K562 (cell line): ENCODE data around the gene CEP85L. TPM values are rescaled to one million over a fixed set of nuclear protein-coding genes. Genes with fewer than 3 reads are reported as not detected.

Source experiments
- ATAC-seq: fragments of 200-7000 bp; cut with Tn5 transposase; 3 replicates; pipeline ENCODE4 v1.9.1; 2020; ENCODE audit warnings: moderate library complexity
- BruUV-seq: library from RNA; stranded (reverse); fragments of 400-500 nt; replicated peaks from 2 replicates; lab custom pipeline; 2021; lab: Mats Ljungman, UMichigan
- CTCF ChIA-PET: fragments of 300-600 bp; formaldehyde crosslinking; extraction: SDS; loops from one replicate; lab custom pipeline; 2021; ENCODE audit warnings: low intra/inter-chr PET ratio; lab: Yijun Ruan, JAX
- POLR2A ChIA-PET: fragments of 300-600, 350-650 bp; sonication (Branson Sonifier 250); formaldehyde crosslinking; extraction: SDS; loops from one replicate; lab custom pipeline; 2021; ENCODE audit warnings: antibody characterized with exemption, inconsistent platforms; lab: Yijun Ruan, JAX
- DNase-seq, 4 experiments: peaks; one replicate each; pipeline versions ENCODE4 v3.0.0 to v3.0.0-alpha.2; 2011 to 2018; ENCODE audit warnings: low spot score in 3 of 4, mixed read lengths in 3 of 4; ENCODE audit errors: extremely low read depth in 1 of 4
- FAIRE-seq: peaks from 2 replicates; lab custom pipeline; 2011; peaks lifted over from hg19 to GRCh38; lab: Jason Lieb, UNC
- H2AFZ ChIP-seq: 2 replicates; pipeline ENCODE4 v1.6.0; 2011; ENCODE audit warnings: low read depth, low read length, control low read depth, inconsistent platforms
- H3K27ac ChIP-seq: fragments of 200-600 bp; 3 replicates; pipeline ENCODE4 v1.8.0; 2011; ENCODE audit warnings: low read depth, mild to moderate bottlenecking, control low read depth, inconsistent platforms, low read length, moderate library complexity, mixed read lengths; ENCODE audit errors: extremely low read depth
- H3K27me3 ChIP-seq, 2 experiments: fragments of 300-600 bp in 1 of 2; 2 replicates in 1 of 2; 3 replicates in 1 of 2; pipeline versions ENCODE4 v1.6.0 to v1.8.0; 2011; ENCODE audit warnings: inconsistent platforms in 2 of 2, low read length in 2 of 2, mild to moderate bottlenecking in 1 of 2, mixed read lengths in 1 of 2, moderate library complexity in 1 of 2; ENCODE audit not compliant: control insufficient read depth in 2 of 2, insufficient read depth in 2 of 2
- H3K36me3 ChIP-seq: fragments of 300-600 bp; 3 replicates; pipeline ENCODE4 v1.8.0; 2011; ENCODE audit warnings: mild to moderate bottlenecking, low read length, inconsistent platforms; ENCODE audit not compliant: control insufficient read depth, insufficient read depth
- H3K4me1 ChIP-seq, 2 experiments: fragments of 200-600 bp in 1 of 2; replicated peaks in 1 of 2; 2 replicates in 1 of 2; 3 replicates in 1 of 2; pipeline versions ENCODE4 v1.5.1 to v1.8.0; 2011; ENCODE audit warnings: inconsistent platforms in 2 of 2, low read length in 2 of 2, mild to moderate bottlenecking in 1 of 2, mixed read lengths in 1 of 2, moderate library complexity in 1 of 2; ENCODE audit not compliant: control insufficient read depth in 2 of 2, insufficient read depth in 2 of 2
- H3K4me2 ChIP-seq: 2 replicates; pipeline ENCODE4 v1.6.1; 2011; ENCODE audit warnings: low read length, control low read depth, inconsistent platforms, mixed read lengths; ENCODE audit not compliant: insufficient read depth
- H3K4me3 ChIP-seq: fragments of 200-600 bp; sonication (generic), shearing (Covaris generic); 2 replicates; pipeline ENCODE4 v1.5.1; 2016; ENCODE audit warnings: control low read depth, inconsistent platforms
- H3K79me2 ChIP-seq: fragments of 200-600 bp; 3 replicates; pipeline ENCODE4 v1.8.0; 2011; ENCODE audit warnings: low read length, inconsistent platforms; ENCODE audit not compliant: control insufficient read depth, insufficient read depth
- H3K9ac ChIP-seq, 2 experiments: 2 replicates each; pipeline versions ENCODE4 v1.6.0 to v1.6.1; 2011; ENCODE audit warnings: low read depth in 2 of 2, low read length in 2 of 2, control low read depth in 1 of 2, inconsistent platforms in 1 of 2, mild to moderate bottlenecking in 1 of 2, mixed read lengths in 1 of 2; ENCODE audit not compliant: insufficient read depth in 1 of 2
- H3K9me1 ChIP-seq: one replicate; pipeline ENCODE4 v1.6.0; 2011; ENCODE audit warnings: inconsistent platforms, mild to moderate bottlenecking, low read length, moderate library complexity; ENCODE audit not compliant: control insufficient read depth, insufficient read depth
- H3K9me3 ChIP-seq: replicated peaks from 2 replicates; pipeline ENCODE4 v1.5.1; 2011; ENCODE audit warnings: low read depth, low read length, inconsistent platforms; ENCODE audit not compliant: control insufficient read depth, insufficient read depth
- H4K20me1 ChIP-seq: replicated peaks from 2 replicates; pipeline ENCODE4 v1.6.1; 2011; ENCODE audit warnings: low read length, inconsistent platforms, mixed read lengths; ENCODE audit not compliant: control insufficient read depth, insufficient read depth
- C11orf30 ChIP-seq: fragments of 450-650 bp; IDR thresholded peaks from 2 replicates; pipeline ENCODE4 v1.6.1; 2016; ENCODE audit warnings: low read depth, mild to moderate bottlenecking
- CBX1 ChIP-seq: sonication (generic); IDR thresholded peaks from 2 replicates; pipeline ENCODE4 v1.6.1; 2016; ENCODE audit warnings: antibody characterized with exemption, low read depth, mild to moderate bottlenecking
- CBX3 ChIP-seq, 2 experiments: IDR thresholded peaks; 1 replicate in 1 of 2; 2 replicates in 1 of 2; pipeline ENCODE4 v1.6.1; 2012; ENCODE audit warnings: inconsistent platforms in 2 of 2, low read length in 2 of 2, borderline replicate concordance in 1 of 2, control low read depth in 1 of 2
- CBX5 ChIP-seq: IDR thresholded peaks from 2 replicates; pipeline ENCODE4 v1.6.1; 2014; ENCODE audit warnings: low read depth, borderline replicate concordance
- MAFK ChIP-seq: IDR thresholded peaks from 2 replicates; pipeline ENCODE4 v1.6.1; 2011; ENCODE audit warnings: low read length, improper control_type of control experiment
- SUPT5H ChIP-seq: fragments of 450-650 bp; IDR thresholded peaks from 2 replicates; pipeline ENCODE4 v1.6.1; 2016
- TFE3 ChIP-seq: fragments of 450-650 bp; formaldehyde crosslinking; IDR thresholded peaks from 2 replicates; pipeline ENCODE4 v1.4.0; 2020; ENCODE audit warnings: mild to moderate bottlenecking, mixed read lengths
- TRIM28 ChIP-seq: fragments of 450-650 bp; IDR thresholded peaks from 2 replicates; pipeline ENCODE4 v1.6.1; 2017
- XRCC3 ChIP-seq: fragments of 450-650 bp; IDR thresholded peaks from 2 replicates; pipeline ENCODE4 v1.6.1; 2017; ENCODE audit warnings: mild to moderate bottlenecking, moderate library complexity
- ZNF280A ChIP-seq: fragments of 450-650 bp; IDR thresholded peaks from 2 replicates; pipeline ENCODE4 v1.6.1; 2018; ENCODE audit warnings: mild to moderate bottlenecking, low read depth; ENCODE audit not compliant: partially characterized antibody
- ZNF444 ChIP-seq: fragments of 250-450 bp; sonication (Bioruptor Pico); IDR thresholded peaks from 2 replicates; pipeline ENCODE4 v1.4.0; 2020; ENCODE audit warnings: mild to moderate bottlenecking, moderate library complexity
- WGBS: fragments of 100-300 bp; shearing (Covaris generic); methylation state at CpG from one replicate; pipeline ENCODE4 v1.1.6; 2016; ENCODE audit warnings: low coverage, mixed read lengths; ENCODE audit not compliant: insufficient coverage; ENCODE audit errors: missing lambda C conversion rate; 5-methylcytosine and 5-hydroxymethylcytosine counted together
- in situ Hi-C: fragments of 300-500 bp; cut with MboI; formaldehyde crosslinking; loops from 4 replicates; pipeline ENCODE4 v1.15.0; 2018; ENCODE audit warnings: inconsistent platforms, mixed read lengths
- intact Hi-C: fragments of 100-400 bp; cut with micrococcal nuclease; formaldehyde crosslinking; loops from 2 replicates; pipeline ENCODE4 v1.14.2; 2022
- polyA plus RNA-seq, 8 experiments: library from polyadenylated mRNA; depleted of rRNA in 4 of 8; stranded (reverse) in 5 of 8; unstranded in 3 of 8; fragments of >200 nt; fragmentation: Nextera tagmentation in 2 of 8; fragmentation: Illumina TruSeq in 1 of 8; extraction: Ambion mirVana in 2 of 8; extraction: Trizol in 1 of 8; gene quantifications; 2 replicates each; pipeline versions ENCODE4 v1.2.1 to v1.2.3, GENCODE V29; 2011 to 2014; ENCODE audit warnings: inconsistent platforms in 1 of 8, missing spikeins in 1 of 8
- total RNA-seq, 7 experiments: library from RNA; depleted of rRNA in 6 of 7; stranded (reverse); fragments of >200 nt in 6 of 7; fragmentation: Illumina TruSeq in 2 of 7; extraction: Trizol in 2 of 7; gene quantifications; 2 replicates each; pipeline versions ENCODE4 v1.2.1 to v1.2.3, GENCODE V29; 2011 to 2021; ENCODE audit warnings: low replicate concordance in 1 of 7

The CEP85L gene
- total and polyA plus RNA-seq, 9 of the 15 experiments (the other 6 are each of a cell fraction or from before 2014, with no cell fraction given) = 4.5 to 15.8 (median 8.3) TPM

DNA sequence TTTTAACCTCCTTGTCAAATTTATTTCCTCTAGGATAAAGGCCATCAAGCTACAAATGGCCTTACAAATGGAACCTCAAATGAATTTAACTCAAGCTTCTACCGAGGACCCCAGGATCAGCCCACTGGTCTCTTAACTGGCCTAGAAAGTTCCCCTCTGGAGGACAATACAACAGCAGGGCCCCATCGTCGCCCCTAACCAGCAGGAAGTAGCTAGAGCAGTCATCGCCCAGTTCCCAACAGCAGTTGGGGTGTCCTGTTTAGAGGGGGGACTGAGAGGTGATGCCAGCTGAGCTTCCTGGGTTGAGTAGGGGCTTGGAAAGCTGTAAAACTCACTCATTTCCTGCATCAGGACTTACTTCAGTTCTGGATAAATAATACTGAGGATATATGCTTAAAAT, 25.6 kb downstream of the CEP85L start:
- no TSS peak for BruUV-seq
- DNase-seq = no peak

More for the DNA sequence above, 25.6 kb downstream of the CEP85L start:
- ChIA-PET CTCF (no interaction called here), POLR2A (interaction anchor here (0.9 to 1.7 kb wide), 5 partner anchors 9 to 23 kb away, joined by 3 to 6 read pairs (median 4); no protein-coding TSS in a partner anchor)
- Histone ChIP-seq H3K4me2 (no peak overlapping the region), H2AFZ (no peak overlapping the region), H3K36me3 (peaks cover 14% of the 10 kb centered on the region), H3K9ac (no peak overlapping the region), H4K20me1 (no peaks in the 10 kb centered on the region), H3K9me1 (no peaks in the 10 kb centered on the region), H3K4me3 (no peak overlapping the region), H3K27me3 (no peaks in the 10 kb centered on the region), H3K4me1 (peaks cover 9 to 11% of the 10 kb centered on the region in 2 experiments; a peak in 3 of 5 replicates), H3K79me2 (peaks cover 36% of the 10 kb centered on the region; the same call in 2 of the 3 replicates)
- in situ Hi-C loops = no loop called here
- 98% methylated on average over 4 of the region's 4 CpGs for WGBS
- FAIRE-seq = no peak
- ATAC-seq = no peak
- intact Hi-C loops = no loop called here
- TF ChIP-seq SUPT5H (no peak), CBX5 (peak; percentile 89; the same call in 1 of the 2 replicates), ZNF444 (CRISPR knock-in tag) (no peak), XRCC3 (no peak), CBX1 (0 out of 2 replicates have a peak, but pooled peaks have one; percentile 63), TFE3 (CRISPR knock-in tag) (no peak), TRIM28 (peak; percentile 59; the same call in 1 of the 2 replicates), CBX3 (IDR thresholded peaks at IDR 0.05; ENCODE audit: borderline replicate concordance in 1 of 2, low read length in 2 of 2) (peak in 1 of 2 experiments; percentile 96; a peak in 2 of 3 replicates), ZNF280A (peak; percentile 33), C11orf30 (no peak), MAFK (no peak)
- TF ChIP-seq, all 486 proteins: peak for 5
- H3K9me3 ChIP-seq = peaks cover 6% of the 10 kb centered on the region
- no peak overlapping the region for H3K27ac ChIP-seq
